ENCODE measurements around the gene ZNF169. TPM values are rescaled to one million over a fixed set of nuclear protein-coding genes. Genes with fewer than 3 reads are reported as not detected.
"Not testable (repeated sequence)": the region's sequence is repeated elsewhere in the genome, so short reads cannot be mapped to it uniquely, and the experiment has no call there.

The ZNF169 gene
- total RNA-seq, 1 donor from 2014 or later = 9.4 TPM

GRCh38 chr9:94347451-94347850, 88.4 kb downstream of the ZNF169 start:
- H3K4me3 Mint-ChIP-seq; H3K9me3 Mint-ChIP-seq; H3K4me1 Mint-ChIP-seq; intact Hi-C loops (cut with micrococcal nuclease); DNase-seq; H3K27ac Mint-ChIP-seq; H3K27me3 Mint-ChIP-seq; H3K36me3 Mint-ChIP-seq (ENCODE audit: low read depth): not testable (repeated sequence)

GRCh38 chr9:94348754-94349153, 89.7 kb downstream of the ZNF169 start:
- H3K36me3 Mint-ChIP-seq (ENCODE audit: low read depth); H3K4me1 Mint-ChIP-seq; H3K27ac Mint-ChIP-seq; H3K4me3 Mint-ChIP-seq; intact Hi-C loops (cut with micrococcal nuclease); H3K27me3 Mint-ChIP-seq; H3K9me3 Mint-ChIP-seq; DNase-seq: not testable (repeated sequence)

Other genes starting within 250 kb of the ZNF169 start
- gene PTPDC1, start 174.8 kb upstream of the ZNF169 start, total RNA-seq = 5.6 and 6.7 TPM in 2 replicates
- gene NUTM2F, start 69.3 kb downstream of the ZNF169 start, total RNA-seq = not detected in 2 replicates